Effector CD8-positive, alpha-beta T cell (primary cell): ENCODE measurements around the gene ITPRIP.

Experiments used
- DNase-seq: peaks from one replicate; lab custom pipeline; 2025; lab: John Stamatoyannopoulos, UW

ITPRIP gene

GRCh38 chr10:104342941-104343411 lies 4.7 kb upstream of the ITPRIP start:
- no peak for DNase-seq

GRCh38 chr10:104340641-104341040 lies 2.4 kb upstream of the ITPRIP start:
- no peak for DNase-seq

DNA sequence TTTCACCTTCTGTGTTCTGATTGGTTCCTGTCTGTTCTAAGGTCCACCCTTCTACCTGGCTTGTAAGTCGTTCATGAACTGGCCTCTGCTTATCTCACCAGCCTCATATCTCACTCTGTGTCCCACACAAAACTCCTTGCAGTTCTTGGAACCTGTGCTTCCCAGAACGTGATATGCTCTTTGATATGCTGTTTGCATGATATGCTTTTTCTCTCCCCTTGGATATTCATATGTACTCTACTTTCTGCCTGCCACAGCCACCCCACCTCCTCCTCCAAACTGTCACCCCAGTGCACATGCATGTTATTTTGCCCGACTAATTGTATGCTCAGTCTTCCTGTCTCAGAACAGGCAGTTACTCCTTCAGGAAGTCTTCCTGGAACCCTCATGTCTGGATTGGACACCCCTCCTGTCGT lies 1.9 kb upstream of the ITPRIP start:
- no peak for DNase-seq

- DNase-seq: no peak
Measured at GRCh38 chr10:104339469-104340110, 1.3 kb upstream of the ITPRIP start.

DNA sequence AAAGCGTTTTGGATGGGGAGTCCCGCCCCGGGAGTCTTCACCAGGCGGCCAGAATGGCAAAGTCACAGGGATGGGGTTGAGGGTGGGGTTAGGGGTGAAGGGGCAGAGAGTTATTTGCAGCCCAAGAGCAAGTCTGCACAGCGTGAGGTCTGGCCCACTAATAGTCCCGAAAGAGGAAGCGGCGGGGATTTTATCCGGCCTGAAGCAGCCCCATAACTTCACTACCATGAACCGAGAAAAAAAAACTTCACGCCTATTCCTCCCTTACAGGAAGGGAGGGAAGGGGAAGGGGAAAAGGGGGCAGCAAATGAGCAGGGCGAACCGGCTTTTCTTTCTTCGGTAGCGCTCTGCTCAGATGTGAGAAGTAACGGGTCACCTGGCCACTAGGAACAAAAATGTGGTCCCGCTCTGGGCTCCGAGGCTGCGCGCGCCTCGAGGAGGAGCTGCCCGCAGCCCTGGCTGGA lies 712 bp downstream of the ITPRIP start:
- DNase-seq: no peak

DNA sequence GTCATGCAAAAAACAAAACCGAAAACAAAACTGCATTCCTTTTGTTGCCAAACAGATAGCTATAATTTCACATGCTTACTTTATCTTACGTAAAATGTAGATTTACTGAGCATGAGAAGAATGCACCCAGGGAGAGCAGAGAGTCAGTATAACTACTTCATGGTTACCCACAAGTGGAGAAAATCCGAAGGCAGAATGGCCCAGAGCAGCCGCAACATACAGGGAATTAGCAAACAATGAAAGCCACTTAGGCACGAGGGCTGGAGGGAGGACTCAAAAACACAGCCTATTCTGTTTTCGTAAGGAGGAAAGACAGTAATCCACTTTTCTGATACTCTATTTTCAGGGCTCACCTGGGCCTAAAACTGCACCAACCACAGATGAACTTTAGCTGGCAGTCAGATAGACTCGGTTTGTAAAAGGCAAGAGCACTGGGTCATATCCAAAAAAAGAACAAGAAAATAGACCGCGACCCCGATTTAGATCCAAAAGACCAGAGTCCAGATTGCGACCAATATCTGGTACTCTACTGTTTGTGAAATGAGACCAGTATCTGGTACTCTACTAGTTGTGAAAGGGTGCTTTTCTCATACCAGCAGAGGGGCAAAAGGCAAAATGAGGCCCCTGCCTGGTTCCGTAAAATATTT lies 1.3 kb downstream of the ITPRIP start:
- DNase-seq: no peak

GRCh38 chr10:104334965-104335650 lies 3.2 kb downstream of the ITPRIP start:
- no peak for DNase-seq

DNA sequence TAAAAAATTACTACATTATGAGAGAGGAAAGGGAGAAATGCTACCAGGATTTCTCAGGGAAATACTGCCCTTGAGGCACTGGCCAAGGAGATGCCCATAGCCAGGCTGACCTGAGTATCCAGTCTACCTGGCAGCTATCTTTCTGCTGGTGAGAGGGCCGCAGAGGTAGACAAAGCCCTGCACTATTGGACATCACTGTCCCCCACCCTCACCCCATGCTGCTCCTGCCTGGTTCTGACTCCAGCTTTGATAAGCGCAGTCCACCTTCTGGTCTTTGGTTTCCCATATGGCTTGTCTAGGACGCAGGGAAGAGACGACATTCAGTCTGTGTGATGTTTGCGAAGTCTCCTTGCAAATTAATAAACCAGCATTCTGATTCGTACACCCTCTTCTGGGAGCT lies 3.7 kb downstream of the ITPRIP start:
- DNase-seq: no peak

DNA sequence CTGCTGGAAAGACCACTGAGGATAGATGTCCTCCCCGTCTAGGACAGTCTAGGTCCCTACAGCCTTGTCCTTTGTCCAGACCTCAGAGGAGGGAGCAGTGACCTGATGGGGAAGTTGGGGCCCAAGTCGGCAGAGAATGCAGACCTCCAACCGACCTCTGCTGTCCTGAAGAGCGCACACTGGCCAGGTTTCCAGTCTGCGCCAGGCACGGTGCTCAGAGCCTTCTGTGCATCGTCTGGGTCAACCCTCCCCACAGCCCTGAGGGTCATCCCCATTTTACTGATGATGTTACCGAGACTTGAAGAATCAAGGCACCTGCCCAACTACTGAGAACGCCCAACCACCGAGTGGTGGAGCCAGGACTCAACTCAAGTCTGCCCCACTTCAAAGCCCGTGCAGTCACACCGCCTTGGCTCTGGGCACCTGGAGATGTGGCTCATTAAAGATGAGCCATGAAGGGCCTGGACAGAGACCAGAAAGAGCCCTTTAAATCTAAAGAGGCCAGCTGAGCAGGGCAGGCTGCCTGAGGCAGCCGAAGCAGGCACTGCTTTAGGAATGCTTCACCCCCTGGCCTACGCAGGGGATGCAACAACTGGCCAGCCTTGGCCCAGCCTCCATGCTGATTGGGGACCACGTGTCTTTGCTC lies 4.4 kb downstream of the ITPRIP start:
- no peak for DNase-seq

DNA sequence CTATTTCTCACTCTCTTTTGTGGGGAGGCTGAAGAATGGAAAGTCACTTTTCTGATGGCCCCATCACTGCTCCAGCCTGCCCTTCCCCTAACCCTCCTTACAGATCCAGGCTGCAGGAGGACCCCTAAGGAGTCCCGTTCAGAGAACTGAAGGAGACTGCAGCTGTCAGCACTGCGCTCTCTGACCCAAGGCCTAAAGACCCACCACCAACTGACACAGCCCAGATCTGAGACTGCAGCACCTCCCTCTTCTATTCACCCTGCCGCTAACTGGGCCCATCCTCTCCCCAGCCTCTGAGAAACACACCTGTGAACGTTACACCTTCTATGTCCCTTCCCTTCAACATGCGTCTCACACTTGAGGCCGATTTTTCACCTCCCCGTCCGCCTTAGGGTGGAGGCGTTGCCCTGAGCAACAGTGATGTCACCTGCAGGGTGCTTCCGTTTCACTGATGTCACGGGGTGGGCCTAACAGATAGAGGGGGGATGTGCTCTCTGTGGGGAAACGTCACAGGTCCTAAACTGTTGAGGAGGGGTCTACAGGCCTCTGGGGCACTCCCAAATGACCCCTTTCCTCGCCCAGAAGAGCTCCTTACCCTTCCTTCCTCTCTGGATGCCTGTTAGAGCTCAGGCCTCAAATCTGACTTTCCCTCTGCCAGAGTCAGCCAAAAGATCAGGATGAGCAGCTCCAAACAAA lies 5.1 kb downstream of the ITPRIP start:
- peak; percentile 69 for DNase-seq

DNA sequence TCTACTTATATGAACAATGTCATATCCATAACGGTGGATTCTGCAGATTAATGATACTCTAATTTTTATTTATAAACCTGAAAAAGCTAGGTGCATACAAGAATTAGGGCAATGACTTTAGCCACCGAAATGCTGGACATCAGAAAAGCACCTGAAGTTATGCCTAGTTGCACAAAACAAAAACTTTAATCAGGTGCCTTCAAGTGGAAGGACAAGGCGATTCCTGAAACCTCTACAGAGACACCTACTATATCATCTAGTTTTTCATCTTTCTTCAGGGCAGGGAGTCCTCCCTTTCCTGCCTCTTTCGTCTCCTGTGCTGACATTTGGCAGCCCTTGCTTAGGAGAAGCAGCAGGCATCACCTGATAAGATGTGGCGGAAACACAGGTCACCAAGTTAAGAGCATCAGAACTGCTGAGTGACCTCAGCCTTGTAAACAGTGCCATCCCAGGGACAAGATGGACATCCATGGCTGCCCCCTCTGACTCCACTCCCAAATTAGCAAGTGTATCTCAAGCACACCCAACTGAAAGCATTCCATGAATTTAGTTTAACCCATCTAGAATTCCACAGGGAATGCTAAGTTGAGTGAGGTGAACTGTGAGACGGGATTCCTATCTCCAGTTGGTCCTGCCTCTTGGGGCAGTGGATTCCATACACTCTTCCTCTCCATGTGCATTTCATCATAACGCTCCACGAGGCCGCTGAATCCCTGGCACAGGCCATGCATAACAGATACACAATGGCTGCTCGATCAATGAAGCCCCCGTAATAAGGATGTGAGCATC lies 5.8 kb downstream of the ITPRIP start:
- DNase-seq: no peak

DNA sequence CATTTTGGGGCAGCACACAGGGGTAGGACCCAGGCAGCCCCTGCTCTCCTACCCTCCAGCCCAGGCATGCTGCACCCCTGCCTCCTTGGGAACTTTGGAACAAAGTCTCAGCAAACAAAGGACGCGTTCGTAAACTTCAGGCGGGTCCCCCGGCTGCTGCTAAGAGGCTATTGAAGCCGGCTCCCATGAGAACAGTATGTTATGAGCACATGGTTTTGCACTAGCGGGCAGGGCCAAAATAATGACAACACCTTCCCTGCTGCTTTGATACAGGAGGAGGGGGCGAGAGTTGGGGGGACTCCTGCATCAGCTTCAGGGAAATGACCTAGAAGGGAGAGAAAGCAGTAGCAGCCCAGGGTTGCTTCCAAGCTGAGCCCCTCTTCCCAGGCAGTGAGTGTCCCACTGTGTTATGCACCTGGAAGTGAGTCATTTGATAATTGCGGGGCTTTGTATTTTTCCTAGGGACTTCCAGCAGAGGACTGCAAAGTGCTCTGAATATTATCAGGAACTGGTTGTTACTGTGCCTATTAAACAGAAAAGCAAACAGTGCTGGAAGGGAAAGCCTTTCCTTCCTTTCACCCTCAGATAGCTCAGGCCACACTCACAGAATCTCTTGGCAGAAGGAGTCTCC lies 6.9 kb downstream of the ITPRIP start:
- DNase-seq: no peak

DNA sequence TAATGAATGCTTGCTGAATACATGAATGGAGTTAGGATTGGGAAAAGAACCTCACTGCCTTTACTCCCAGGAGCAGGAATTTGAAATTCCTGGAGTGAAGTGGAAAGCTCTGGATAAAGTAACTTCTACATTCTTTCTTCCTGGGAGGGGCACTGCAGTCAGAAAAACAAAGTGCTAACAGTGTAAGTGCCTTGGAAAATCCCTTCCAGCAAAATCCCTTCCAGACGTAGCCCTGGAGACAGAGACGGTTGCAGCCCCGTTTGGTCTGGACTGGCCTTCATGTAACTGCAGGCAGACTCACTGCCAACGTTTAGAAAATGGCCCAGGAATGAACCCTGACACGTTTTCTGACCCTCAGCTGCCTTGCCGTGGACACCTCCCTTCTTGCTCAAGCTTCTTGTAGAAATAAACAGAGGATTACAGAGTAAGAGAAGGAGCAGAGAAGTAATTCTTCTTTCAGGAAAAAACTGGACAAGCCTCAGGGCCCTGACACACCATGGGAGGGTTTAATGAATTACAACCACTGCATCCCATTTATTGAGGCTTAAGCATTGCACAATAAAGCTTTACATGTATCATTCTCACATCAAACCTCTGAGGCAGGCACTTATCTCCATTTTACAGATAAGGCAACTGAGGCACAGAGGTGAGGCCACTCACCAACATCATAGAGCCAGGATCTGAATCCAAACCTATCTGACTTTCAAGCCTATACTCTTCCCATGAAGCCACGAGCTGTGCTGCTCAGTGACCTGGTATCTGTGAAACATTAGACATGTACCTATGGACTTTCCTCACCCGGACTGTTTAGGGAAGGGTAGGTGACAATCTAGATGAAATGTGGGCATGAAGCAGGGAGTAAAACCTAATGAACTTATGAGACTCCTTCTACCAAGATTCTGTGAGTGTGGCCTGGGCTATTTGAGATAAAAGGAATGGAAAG lies 7.8 kb downstream of the ITPRIP start:
- DNase-seq: no peak

DNA sequence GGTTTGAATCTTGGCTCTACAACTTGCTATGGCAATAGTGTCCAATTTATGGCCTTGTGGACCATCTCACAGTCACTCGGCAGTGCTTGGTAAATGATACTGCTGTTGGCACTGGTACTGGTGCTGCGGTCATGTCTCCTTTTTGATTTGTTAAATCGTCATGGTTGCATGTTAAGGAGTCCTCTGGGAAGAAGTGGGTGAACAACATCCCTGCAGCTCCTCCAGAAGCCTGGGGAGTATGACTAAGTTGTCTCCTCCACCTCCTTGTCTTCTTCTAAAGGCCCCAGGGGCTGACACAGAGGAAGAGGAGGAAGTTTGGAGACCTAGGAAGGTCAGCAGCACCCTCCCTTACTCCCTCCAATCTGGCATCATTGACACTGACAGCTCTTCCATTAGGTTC lies 8.5 kb downstream of the ITPRIP start:
- no peak for DNase-seq

DNA sequence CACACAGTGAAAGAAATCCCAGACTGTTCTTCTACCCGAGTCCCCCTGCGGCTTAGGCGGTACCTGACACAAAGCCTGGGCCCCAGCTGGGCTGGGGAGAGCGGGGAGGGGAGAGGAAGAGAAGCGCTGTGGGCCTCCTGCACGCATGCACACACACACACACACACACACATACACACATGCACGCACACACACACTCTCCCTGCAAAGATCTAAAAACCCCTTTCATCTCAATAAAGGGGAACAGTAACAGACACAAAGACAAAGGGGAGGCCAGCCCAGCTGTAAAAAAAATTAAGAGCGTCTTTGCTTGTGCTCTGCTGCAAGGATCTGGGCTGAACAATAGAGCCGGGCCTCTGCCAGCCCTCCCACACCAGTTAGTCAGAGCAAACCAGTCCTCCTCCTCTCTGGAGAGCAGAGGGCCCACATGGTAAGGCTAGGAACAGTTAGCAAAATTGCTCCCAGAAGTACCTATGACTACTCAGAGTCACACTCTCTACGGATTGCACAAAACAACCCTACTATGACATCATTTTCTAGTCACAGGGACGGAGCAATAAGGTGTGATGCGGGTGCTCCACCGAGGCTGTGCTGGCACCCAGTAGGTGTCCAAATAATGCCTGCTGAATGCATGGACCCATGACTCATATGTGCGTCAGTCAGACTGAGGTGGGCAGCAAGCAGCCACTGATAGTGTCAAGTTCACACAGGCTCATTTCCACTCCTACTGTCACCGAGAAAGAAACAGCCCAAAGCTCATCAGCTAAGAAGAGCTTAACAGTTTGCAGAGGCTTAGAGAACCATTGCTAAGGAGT lies 9.2 kb downstream of the ITPRIP start:
- peak; percentile 46 for DNase-seq

DNA sequence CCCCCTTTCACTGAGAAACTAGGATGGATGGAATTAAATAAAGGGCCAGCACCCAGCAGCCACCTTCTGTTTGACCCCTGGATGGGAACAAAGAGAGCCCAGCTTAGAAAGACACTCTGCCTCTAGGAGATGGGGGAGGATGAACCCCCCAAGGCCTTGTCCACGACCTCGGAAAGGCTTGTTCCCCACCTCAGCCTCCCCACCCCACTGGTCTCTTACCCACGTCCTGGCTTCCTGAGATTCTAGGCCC lies 9.7 kb downstream of the ITPRIP start:
- DNase-seq: no peak

DNA sequence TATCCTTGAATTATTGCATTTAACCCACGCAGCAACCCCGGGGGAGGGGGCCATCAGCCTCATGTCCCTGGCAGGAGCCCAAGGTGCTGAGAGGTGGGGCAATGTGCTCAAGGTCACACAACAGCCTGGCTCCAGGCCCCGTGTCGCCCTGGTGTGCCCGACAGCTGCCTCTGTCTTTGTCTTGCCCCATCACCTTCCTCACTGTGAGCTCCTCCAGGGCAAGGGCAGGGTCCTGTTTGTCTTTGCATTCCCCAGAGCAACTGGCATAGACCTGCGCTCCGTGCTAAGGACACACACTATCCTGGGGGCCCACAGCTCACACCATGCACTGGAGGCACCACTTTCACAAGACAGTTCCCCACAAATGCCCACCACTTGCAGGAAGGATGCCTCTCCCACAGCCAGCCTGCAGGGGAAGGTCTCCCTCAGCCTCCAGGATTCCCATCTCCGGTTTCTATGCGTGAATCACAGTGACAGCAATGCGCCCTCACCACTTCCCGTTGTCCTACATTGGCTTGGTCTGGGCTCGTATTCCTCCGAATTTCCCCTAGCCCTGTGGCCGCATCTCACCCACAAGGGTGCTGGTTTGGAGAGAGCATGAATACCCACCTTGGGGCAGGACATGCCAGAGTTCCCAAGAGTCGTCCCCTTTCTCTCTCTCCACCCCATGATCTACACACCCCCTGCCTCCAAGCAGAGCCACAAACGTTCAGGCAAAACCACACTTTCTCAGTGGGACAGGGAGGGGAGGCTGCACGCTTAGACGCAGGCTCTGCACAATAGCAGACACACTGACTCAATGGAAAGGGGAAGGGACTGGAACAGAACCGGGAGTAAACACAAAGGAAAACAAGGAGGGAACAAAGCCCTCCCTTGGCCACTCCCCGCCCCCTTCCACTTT lies 10.3 kb downstream of the ITPRIP start:
- no peak for DNase-seq
